Keratinocyte (primary cell): Measurements from ENCODE around the gene DGCR8.

Source experiments
- EZH2 ChIP-seq: IDR thresholded peaks from one replicate; pipeline ENCODE4 v1.6.1; 2012; ENCODE audit warnings: inconsistent platforms, mild to moderate bottlenecking, low read length, moderate library complexity
- TF ChIP-seq, protein P1 (sequence below), 3 experiments: IDR thresholded peaks in 1 of 3; conservative IDR thresholded peaks in 1 of 3; optimal IDR thresholded peaks in 1 of 3; 2 replicates in 2 of 3; 3 replicates in 1 of 3; pipeline versions ENCODE3 to v1.5.1; 2011; ENCODE audit warnings: low read length in 3 of 3, mild to moderate bottlenecking in 3 of 3, moderate library complexity in 2 of 3, control low read depth in 1 of 3, inconsistent platforms in 1 of 3; ENCODE audit not compliant: insufficient read depth in 2 of 3; ENCODE audit errors: extremely low read depth in 1 of 3

GRCh38 chr22:20139391-20140106, 59.5 kb downstream of the DGCR8 start:
- TF ChIP-seq, protein P1, sequence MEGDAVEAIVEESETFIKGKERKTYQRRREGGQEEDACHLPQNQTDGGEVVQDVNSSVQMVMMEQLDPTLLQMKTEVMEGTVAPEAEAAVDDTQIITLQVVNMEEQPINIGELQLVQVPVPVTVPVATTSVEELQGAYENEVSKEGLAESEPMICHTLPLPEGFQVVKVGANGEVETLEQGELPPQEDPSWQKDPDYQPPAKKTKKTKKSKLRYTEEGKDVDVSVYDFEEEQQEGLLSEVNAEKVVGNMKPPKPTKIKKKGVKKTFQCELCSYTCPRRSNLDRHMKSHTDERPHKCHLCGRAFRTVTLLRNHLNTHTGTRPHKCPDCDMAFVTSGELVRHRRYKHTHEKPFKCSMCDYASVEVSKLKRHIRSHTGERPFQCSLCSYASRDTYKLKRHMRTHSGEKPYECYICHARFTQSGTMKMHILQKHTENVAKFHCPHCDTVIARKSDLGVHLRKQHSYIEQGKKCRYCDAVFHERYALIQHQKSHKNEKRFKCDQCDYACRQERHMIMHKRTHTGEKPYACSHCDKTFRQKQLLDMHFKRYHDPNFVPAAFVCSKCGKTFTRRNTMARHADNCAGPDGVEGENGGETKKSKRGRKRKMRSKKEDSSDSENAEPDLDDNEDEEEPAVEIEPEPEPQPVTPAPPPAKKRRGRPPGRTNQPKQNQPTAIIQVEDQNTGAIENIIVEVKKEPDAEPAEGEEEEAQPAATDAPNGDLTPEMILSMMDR (optimal IDR thresholded peaks at IDR 0.05 in 1 of 3, IDR thresholded peaks at IDR 0.05 in 1 of 3, conservative IDR thresholded peaks at IDR 0.05 in 1 of 3; ENCODE audit: extremely low read depth in 1 of 3, insufficient read depth in 2 of 3, low read length in 3 of 3) = no peak
- no peak for TF ChIP-seq EZH2
